ENCODE results near the gene PLEKHA1.

DNA sequence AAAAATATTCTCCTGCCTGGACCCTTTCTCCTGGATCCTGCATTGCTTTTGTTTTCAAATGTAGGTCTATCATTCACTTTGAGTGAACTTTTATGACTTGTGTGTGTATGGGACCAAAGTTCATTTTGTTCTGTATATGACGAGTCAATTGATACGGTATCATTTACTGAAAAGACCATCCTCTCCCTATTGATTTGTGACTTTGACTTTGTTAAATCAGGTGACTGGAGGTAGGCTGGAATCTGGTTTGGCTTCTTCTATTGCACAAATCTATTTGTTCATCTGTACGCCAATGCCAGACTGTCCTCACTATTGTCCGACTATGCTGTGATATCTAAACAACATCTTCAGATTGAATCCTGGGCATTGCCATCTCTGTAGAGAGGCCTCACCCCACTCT, 74.6 kb downstream of the PLEKHA1 start:
- TF ChIP-seq POLR2AphosphoS5 (IDR thresholded peaks at IDR 0.05; ENCODE audit: insufficient read depth, low read depth, low read length), result no peak
- TF ChIP-seq CTCF (IDR thresholded peaks at IDR 0.05; ENCODE audit: extremely low read depth in 1 of 2, insufficient read depth in 1 of 2, low read depth in 1 of 2, low read length in 2 of 2), result no peak
- no peak for TF ChIP-seq EZH2 (IDR thresholded peaks at IDR 0.05; ENCODE audit: borderline replicate concordance, low read depth, low read length, severe bottlenecking)
- TF ChIP-seq POLR2A (IDR thresholded peaks at IDR 0.05; ENCODE audit: low read depth, low read length), result no peak
